Kidney (tissue), 14 donors: ENCODE measurements around the gene ZC3H12A. TPM values are rescaled to one million over a fixed set of nuclear protein-coding genes. Genes with fewer than 3 reads are reported as not detected.

Source experiments
- DNase-seq, 5 donors: peaks; one replicate each; pipeline ENCODE4 v3.0.0-alpha.2; 2013 to 2020
- FAIRE-seq: peaks from 2 replicates; lab custom pipeline; 2012; peaks lifted over from hg19 to GRCh38; lab: Jason Lieb, UNC
- H3K27ac ChIP-seq, 2 donors: one replicate each; pipeline ENCODE4 v1.7.0; 2013; ENCODE audit warnings: low read depth in 2 of 2, low read length in 2 of 2, inconsistent platforms in 1 of 2
- H3K27me3 ChIP-seq: one replicate; pipeline ENCODE4 v1.7.1; 2013; ENCODE audit warnings: low read length, inconsistent platforms; ENCODE audit not compliant: control insufficient read depth, insufficient read depth
- H3K36me3 ChIP-seq, 3 donors: one replicate each; pipeline versions ENCODE4 v1.7.0 to v1.7.1; 2013; ENCODE audit warnings: low read length in 3 of 3, control low read depth in 1 of 3, inconsistent platforms in 1 of 3; ENCODE audit not compliant: insufficient read depth in 3 of 3, control insufficient read depth in 2 of 3
- H3K4me1 ChIP-seq, 3 donors: one replicate each; pipeline versions ENCODE4 v1.7.0 to v1.7.1; 2013; ENCODE audit warnings: low read length in 3 of 3, inconsistent platforms in 1 of 3, low read depth in 1 of 3; ENCODE audit not compliant: control insufficient read depth in 2 of 3, insufficient read depth in 2 of 3
- H3K4me3 ChIP-seq, 3 donors: one replicate each; pipeline versions ENCODE4 v1.7.0 to v1.8.1; 2013; ENCODE audit warnings: low read length in 3 of 3, control low read depth in 1 of 3, inconsistent platforms in 1 of 3
- H3K9ac ChIP-seq, 3 donors: one replicate each; pipeline versions ENCODE4 v1.7.0 to v1.7.1; 2013; ENCODE audit warnings: low read length in 3 of 3, control low read depth in 1 of 3, inconsistent platforms in 1 of 3
- H3K9me3 ChIP-seq, 3 donors: one replicate each; pipeline versions ENCODE4 v1.7.0 to v1.7.1; 2013; ENCODE audit warnings: low read length in 3 of 3, control low read depth in 1 of 3, inconsistent platforms in 1 of 3; ENCODE audit not compliant: control insufficient read depth in 2 of 3, insufficient read depth in 1 of 3
- intact Hi-C: fragments of 100-400 bp; cut with DNase I; formaldehyde crosslinking; loops from one replicate; pipeline ENCODE4 v1.11.1; 2022
- polyA plus RNA-seq: library from polyadenylated mRNA; stranded (reverse); fragments of 350-450 nt; fragmentation: Illumina TruSeq; extraction: RNeasy Lipid Tissue Mini Kit (QIAGEN cat#74804); gene quantifications from one replicate; pipeline ENCODE4 v1.2.3, GENCODE V29; 2014; ENCODE audit warnings: low read depth, low replicate concordance; ENCODE audit not compliant: insufficient read depth
- total RNA-seq: library from RNA; stranded (reverse); fragmentation: NEBNext Ultra II Directional; extraction: Animal tissue kit (Norgen Biotek cat#: 25700); gene quantifications from one replicate; pipeline ENCODE4 v1.2.1, GENCODE V29; 2021
- TF ChIP-seq, protein P1 (sequence below): IDR thresholded peaks from 3 replicates; pipeline ENCODE4 v1.5.1; 2012; ENCODE audit warnings: mild to moderate bottlenecking, moderate library complexity, borderline replicate concordance; ENCODE audit not compliant: insufficient read depth; ENCODE audit errors: extremely low read depth
- donor health status: control.
- donor health status: control.
- donor health status: control.
- donor health status: control.
- donor health status: control.
- donor health status: DM: yes; HTN: yes; CAD: no.
- donor health status: Normal renal cell carcinoma (clear cell type).

ZC3H12A gene
- total and polyA plus RNA-seq, 2 donors from 2014 or later = 3.8 to 21.1 TPM

DNA sequence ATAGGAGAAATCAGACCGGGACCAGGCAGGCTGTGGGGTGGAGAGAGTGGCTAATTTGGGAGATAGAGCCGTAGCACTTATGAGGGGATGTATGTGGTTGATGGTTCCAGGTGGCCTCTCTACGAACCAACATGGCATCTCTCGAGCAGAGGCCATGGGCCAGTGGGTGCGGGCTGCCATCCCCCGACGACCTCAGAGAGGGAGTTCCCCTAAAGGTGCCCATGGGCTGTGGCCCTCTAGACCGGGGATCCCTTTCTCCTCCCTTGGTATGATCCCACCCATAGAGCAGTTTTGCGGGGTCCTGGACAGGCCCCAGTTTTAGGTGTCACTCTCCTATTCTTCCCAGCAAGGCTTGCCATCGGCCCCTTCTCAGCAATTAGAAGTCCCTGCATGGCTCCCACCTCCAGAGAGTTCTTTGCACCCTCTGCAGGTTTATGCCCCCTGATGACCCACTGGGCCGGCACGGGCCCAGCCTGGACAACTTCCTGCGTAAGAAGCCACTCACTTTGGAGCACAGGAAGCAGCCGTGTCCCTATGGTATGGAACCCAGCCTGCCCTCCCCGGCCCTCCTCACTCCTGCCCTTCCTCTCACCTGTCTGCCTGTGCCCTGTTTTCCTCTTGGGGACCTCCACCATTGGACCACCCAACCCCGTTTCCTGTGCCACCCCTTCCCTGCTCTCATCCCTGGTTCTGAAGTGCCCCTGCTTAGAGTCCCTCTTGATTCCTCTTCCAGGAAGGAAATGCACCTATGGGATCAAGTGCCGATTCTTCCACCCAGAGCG lies 7.8 kb downstream of the ZC3H12A start:
- no peaks in the 10 kb centered on the region for H3K27me3 ChIP-seq
- TF ChIP-seq, protein P1, sequence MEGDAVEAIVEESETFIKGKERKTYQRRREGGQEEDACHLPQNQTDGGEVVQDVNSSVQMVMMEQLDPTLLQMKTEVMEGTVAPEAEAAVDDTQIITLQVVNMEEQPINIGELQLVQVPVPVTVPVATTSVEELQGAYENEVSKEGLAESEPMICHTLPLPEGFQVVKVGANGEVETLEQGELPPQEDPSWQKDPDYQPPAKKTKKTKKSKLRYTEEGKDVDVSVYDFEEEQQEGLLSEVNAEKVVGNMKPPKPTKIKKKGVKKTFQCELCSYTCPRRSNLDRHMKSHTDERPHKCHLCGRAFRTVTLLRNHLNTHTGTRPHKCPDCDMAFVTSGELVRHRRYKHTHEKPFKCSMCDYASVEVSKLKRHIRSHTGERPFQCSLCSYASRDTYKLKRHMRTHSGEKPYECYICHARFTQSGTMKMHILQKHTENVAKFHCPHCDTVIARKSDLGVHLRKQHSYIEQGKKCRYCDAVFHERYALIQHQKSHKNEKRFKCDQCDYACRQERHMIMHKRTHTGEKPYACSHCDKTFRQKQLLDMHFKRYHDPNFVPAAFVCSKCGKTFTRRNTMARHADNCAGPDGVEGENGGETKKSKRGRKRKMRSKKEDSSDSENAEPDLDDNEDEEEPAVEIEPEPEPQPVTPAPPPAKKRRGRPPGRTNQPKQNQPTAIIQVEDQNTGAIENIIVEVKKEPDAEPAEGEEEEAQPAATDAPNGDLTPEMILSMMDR = no peak
- no peak for DNase-seq
- intact Hi-C loops = no loop called here
- H3K36me3 ChIP-seq = peaks cover 0 to 49% (median 27%) of the 10 kb centered on the region in 3 donors
- peaks cover 0 to 48% (median 21%) of the 10 kb centered on the region in 3 donors for H3K4me1 ChIP-seq
- no peak overlapping the region for H3K9ac ChIP-seq
- H3K9me3 ChIP-seq = no peaks in the 10 kb centered on the region
- no peak for FAIRE-seq
- H3K27ac ChIP-seq = peak overlapping the region in 1 of 2 donors; percentile 22
- H3K4me3 ChIP-seq = no peak overlapping the region

DNA sequence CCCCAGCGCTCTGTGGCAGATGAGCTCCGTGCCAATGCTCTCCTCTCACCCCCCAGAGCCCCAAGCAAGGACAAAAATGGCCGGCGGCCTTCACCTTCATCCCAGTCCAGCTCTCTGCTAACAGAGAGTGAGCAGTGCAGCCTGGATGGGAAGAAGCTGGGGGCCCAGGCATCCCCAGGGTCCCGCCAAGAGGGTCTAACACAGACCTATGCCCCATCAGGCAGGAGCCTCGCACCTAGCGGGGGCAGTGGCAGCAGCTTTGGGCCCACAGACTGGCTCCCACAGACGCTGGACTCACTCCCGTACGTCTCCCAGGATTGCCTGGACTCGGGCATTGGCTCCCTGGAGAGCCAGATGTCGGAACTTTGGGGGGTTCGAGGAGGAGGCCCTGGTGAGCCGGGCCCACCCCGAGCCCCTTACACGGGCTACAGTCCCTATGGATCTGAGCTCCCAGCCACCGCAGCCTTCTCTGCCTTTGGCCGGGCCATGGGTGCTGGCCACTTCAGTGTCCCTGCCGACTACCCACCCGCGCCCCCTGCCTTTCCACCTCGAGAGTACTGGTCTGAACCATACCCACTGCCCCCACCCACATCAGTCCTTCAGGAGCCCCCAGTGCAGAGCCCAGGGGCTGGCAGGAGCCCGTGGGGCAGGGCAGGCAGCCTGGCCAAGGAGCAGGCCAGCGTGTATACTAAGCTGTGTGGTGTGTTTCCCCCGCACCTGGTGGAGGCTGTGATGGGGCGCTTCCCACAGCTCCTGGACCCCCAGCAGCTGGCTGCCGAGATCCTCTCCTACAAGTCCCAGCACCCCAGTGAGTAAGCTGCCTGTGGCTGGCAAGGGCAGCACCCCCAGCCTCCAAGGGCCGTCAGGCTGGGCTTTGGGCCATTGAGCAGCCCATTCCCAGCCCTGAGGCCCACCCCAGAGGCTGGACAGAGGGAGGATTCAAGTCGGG lies 8.7 kb downstream of the ZC3H12A start:
- no peaks in the 10 kb centered on the region for H3K9me3 ChIP-seq
- H3K4me3 ChIP-seq = no peak overlapping the region
- TF ChIP-seq, protein P1 = no peak
- FAIRE-seq (no peak), DNase-seq (peak in 1 of 5 donors; percentile 61)
- H3K4me1 ChIP-seq = peaks cover 0 to 45% (median 21%) of the 10 kb centered on the region in 3 donors
- H3K27me3 ChIP-seq = no peaks in the 10 kb centered on the region
- H3K27ac ChIP-seq = no peak overlapping the region
- peaks cover 0 to 47% (median 27%) of the 10 kb centered on the region in 3 donors for H3K36me3 ChIP-seq
- no peak overlapping the region for H3K9ac ChIP-seq
- intact Hi-C loops = no loop called here

DNA sequence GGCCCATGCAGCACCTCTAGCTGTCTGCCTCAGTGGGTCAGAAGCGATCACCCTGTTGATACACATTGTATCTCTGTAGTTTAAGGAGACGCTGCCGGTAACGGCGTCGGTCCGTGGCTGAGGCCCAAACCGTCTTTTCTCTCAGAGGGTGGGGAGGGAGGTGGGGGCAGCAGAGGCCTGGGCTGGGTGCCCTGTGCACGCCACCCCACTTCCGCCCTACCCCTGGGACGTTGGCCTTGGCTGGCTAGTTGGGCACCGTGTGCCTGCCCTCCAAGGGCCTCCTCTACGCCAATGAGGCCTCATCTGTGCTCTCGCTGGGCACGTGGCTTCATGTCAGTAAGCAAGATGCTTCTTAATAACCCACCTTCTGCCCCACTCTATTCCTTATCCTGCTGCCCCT lies 9.4 kb downstream of the ZC3H12A start:
- no peak for FAIRE-seq
- DNase-seq = peak in 1 of 5 donors; percentile 69
- Histone ChIP-seq H3K27ac (no peak overlapping the region), H3K36me3 (peaks cover 0 to 40% (median 24%) of the 10 kb centered on the region in 3 donors), H3K9me3 (no peaks in the 10 kb centered on the region), H3K4me3 (no peak overlapping the region), H3K27me3 (no peaks in the 10 kb centered on the region), H3K4me1 (peaks cover 0 to 38% (median 16%) of the 10 kb centered on the region in 3 donors), H3K9ac (no peak overlapping the region)
- intact Hi-C loops = no loop called here
- TF ChIP-seq, protein P1 = no peak
